ENCODE results near the gene SVBP. TPM values are rescaled to one million over a fixed set of nuclear protein-coding genes. Genes with fewer than 3 reads are reported as not detected.

The SVBP gene
- total RNA-seq, 1 experiment from 2014 or later: 10.1 TPM

DNA sequence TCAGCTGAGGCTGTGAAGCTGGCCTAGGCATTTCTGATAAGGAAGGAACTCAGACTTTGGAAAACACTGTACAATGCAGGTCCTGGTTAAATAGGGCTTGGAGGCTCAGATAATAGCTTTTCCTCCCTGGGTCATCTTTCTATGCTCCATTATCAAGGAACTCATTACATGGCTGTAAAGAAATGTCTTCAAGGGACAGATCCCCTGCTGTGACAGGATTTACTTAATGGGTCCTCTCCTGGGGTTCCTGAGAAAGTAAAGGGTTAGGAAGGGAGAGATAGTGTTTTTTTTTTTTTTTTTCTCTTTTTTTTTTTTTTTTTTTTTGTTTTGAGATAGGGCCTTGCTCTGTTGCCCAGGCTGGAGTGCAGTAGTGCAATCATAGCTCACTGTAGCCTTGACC lies 14.1 kb upstream of the SVBP start:
- no peaks in the 10 kb centered on the region for H3K4me1 Mint-ChIP-seq (ENCODE audit: low read depth, unreplicated experiment)
- H3K4me3 Mint-ChIP-seq (ENCODE audit: low read depth, unreplicated experiment): no peak overlapping the region
- BruUV-seq (replicated peaks): no TSS peak
- CTCF ChIA-PET: no interaction called here
- H3K9me3 Mint-ChIP-seq (ENCODE audit: low read depth, unreplicated experiment): no peaks in the 10 kb centered on the region
- intact Hi-C loops (cut with micrococcal nuclease; ENCODE audit: unreplicated experiment): no loop called here
- H3K36me3 Mint-ChIP-seq (ENCODE audit: insufficient read depth, unreplicated experiment): no peaks in the 10 kb centered on the region
- DNase-seq: no peak
- no peaks in the 10 kb centered on the region for H3K27me3 Mint-ChIP-seq (ENCODE audit: unreplicated experiment)
- no peak overlapping the region for H3K27ac Mint-ChIP-seq (ENCODE audit: unreplicated experiment)
- TF ChIP-seq, protein P1, sequence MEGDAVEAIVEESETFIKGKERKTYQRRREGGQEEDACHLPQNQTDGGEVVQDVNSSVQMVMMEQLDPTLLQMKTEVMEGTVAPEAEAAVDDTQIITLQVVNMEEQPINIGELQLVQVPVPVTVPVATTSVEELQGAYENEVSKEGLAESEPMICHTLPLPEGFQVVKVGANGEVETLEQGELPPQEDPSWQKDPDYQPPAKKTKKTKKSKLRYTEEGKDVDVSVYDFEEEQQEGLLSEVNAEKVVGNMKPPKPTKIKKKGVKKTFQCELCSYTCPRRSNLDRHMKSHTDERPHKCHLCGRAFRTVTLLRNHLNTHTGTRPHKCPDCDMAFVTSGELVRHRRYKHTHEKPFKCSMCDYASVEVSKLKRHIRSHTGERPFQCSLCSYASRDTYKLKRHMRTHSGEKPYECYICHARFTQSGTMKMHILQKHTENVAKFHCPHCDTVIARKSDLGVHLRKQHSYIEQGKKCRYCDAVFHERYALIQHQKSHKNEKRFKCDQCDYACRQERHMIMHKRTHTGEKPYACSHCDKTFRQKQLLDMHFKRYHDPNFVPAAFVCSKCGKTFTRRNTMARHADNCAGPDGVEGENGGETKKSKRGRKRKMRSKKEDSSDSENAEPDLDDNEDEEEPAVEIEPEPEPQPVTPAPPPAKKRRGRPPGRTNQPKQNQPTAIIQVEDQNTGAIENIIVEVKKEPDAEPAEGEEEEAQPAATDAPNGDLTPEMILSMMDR (IDR thresholded peaks at IDR 0.05; ENCODE audit: unreplicated experiment): no peak

DNA sequence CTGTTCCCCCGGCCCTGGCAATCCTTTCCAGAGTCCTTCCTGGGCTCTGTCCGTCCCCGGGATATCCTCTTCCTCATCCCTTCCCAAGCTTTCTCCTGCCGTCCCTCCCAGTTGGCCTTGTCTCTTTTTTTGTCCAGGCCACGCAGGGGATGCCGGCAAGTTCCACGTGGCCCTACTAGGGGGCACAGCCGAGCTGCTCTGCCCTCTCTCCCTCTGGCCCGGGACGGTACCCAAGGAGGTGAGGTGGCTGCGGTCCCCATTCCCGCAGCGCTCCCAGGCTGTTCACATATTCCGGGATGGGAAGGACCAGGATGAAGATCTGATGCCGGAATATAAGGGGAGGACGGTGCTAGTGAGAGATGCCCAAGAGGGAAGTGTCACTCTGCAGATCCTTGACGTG lies 13.4 kb upstream of the SVBP start:
- CTCF ChIA-PET: no interaction called here
- no peak for DNase-seq
- BruUV-seq (replicated peaks): no TSS peak
- Mint-ChIP-seq H3K27me3 (ENCODE audit: unreplicated experiment) (no peaks in the 10 kb centered on the region), H3K9me3 (ENCODE audit: low read depth, unreplicated experiment) (no peaks in the 10 kb centered on the region), H3K36me3 (ENCODE audit: insufficient read depth, unreplicated experiment) (no peaks in the 10 kb centered on the region), H3K4me3 (ENCODE audit: low read depth, unreplicated experiment) (no peak overlapping the region), H3K27ac (ENCODE audit: unreplicated experiment) (no peak overlapping the region), H3K4me1 (ENCODE audit: low read depth, unreplicated experiment) (no peaks in the 10 kb centered on the region)
- intact Hi-C loops (cut with micrococcal nuclease; ENCODE audit: unreplicated experiment): no loop called here
- TF ChIP-seq, protein P1 (IDR thresholded peaks at IDR 0.05; ENCODE audit: unreplicated experiment): no peak

DNA sequence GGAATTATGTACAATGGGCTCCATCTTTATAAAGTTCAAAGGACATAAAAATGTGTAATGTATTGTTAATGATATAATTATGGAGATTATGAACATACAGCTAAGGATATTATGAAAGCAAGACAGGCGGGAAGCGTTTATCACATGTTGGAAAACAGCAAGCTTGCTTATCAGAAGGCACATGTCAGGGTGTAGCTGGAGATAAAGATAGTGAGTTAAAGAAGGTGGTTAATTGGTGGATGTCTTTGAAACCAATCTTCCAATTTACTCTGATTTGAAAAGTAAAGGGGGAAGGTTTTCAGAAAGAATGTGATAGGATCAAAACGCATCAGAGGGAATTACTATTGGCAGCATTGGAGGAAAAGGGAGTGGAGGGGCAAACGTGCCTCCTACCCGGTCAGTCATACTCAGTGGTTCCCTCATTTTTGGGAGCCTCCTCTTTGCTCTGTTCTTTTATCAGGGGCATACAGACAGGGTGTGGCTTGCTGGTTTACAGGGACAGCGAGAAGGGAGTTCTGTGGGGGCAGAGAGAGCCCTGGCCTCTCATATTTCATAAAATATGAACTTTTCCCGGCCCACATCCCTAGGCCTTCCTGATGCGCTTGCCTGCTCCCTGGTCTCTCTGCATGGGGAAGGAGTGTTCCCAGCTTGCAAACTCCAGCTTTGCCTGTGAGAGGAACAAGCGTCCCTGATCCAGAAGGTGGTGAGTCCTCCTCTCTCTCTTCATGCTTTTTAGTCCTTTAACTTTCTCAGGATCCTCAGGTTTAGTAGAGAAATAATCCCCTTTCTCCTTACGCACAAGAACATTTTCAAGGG lies 8.0 kb upstream of the SVBP start:
- no peaks in the 10 kb centered on the region for H3K4me1 Mint-ChIP-seq (ENCODE audit: low read depth, unreplicated experiment)
- no peak for DNase-seq
- no peak overlapping the region for H3K4me3 Mint-ChIP-seq (ENCODE audit: low read depth, unreplicated experiment)
- no peak overlapping the region for H3K27ac Mint-ChIP-seq (ENCODE audit: unreplicated experiment)
- BruUV-seq (replicated peaks): no TSS peak
- H3K27me3 Mint-ChIP-seq (ENCODE audit: unreplicated experiment): no peaks in the 10 kb centered on the region
- intact Hi-C loops (cut with micrococcal nuclease; ENCODE audit: unreplicated experiment): no loop called here
- no peaks in the 10 kb centered on the region for H3K9me3 Mint-ChIP-seq (ENCODE audit: low read depth, unreplicated experiment)
- TF ChIP-seq, protein P1 (IDR thresholded peaks at IDR 0.05; ENCODE audit: unreplicated experiment): no peak
- H3K36me3 Mint-ChIP-seq (ENCODE audit: insufficient read depth, unreplicated experiment): no peaks in the 10 kb centered on the region
- CTCF ChIA-PET: no interaction called here

DNA sequence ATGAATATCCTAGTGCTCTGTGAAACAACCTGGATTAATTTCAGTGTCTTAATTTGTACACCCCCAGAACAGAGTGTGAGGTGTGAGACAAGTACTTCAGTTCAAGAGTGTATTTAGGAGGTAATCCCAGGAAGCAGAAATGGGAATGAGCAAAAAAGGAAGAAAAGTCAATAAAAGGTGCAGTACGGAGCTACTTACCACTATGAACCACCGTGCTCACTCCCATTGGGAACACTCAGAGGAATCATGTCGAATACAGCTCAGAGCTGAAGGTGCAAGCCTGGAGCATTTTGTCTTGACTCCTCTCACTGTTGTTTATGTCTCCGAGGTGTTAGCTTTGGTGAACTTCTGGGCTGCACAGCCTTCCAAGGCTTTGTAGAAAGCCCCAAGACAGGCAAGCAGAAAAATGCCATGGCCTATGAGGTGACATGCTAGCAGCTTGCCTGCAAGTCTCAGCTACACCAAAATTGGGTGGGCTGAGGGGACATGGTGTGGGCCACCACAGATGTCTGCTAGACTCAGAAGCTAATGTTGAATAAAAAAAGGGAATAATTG lies 7.4 kb upstream of the SVBP start:
- no peaks in the 10 kb centered on the region for H3K9me3 Mint-ChIP-seq (ENCODE audit: low read depth, unreplicated experiment)
- H3K4me1 Mint-ChIP-seq (ENCODE audit: low read depth, unreplicated experiment): no peaks in the 10 kb centered on the region
- no peaks in the 10 kb centered on the region for H3K36me3 Mint-ChIP-seq (ENCODE audit: insufficient read depth, unreplicated experiment)
- CTCF ChIA-PET: interaction anchor here (0.7 kb wide), 1 partner anchor 48 kb away, joined by 4 read pairs; no protein-coding TSS in a partner anchor
- TF ChIP-seq, protein P1 (IDR thresholded peaks at IDR 0.05; ENCODE audit: unreplicated experiment): no peak
- intact Hi-C loops (cut with micrococcal nuclease; ENCODE audit: unreplicated experiment): no loop called here
- no TSS peak for BruUV-seq (replicated peaks)
- no peak for DNase-seq
- no peak overlapping the region for H3K4me3 Mint-ChIP-seq (ENCODE audit: low read depth, unreplicated experiment)
- no peak overlapping the region for H3K27ac Mint-ChIP-seq (ENCODE audit: unreplicated experiment)
- no peaks in the 10 kb centered on the region for H3K27me3 Mint-ChIP-seq (ENCODE audit: unreplicated experiment)
